NT2/D1 (cell line): ENCODE results near the gene TMEM45A.

Source experiments
- SUZ12 ChIP-seq: IDR thresholded peaks from 2 replicates; pipeline ENCODE4 v1.6.1; 2011; ENCODE audit not compliant: insufficient read length, insufficient read depth; ENCODE audit errors: extremely low read depth
- YY1 ChIP-seq: IDR thresholded peaks from 2 replicates; pipeline ENCODE4 v1.6.1; 2011; ENCODE audit not compliant: insufficient read length, insufficient read depth
- ZNF274 ChIP-seq: IDR thresholded peaks from 2 replicates; pipeline ENCODE4 v1.6.1; 2011; ENCODE audit warnings: mild to moderate bottlenecking, low read depth, low read length

DNA sequence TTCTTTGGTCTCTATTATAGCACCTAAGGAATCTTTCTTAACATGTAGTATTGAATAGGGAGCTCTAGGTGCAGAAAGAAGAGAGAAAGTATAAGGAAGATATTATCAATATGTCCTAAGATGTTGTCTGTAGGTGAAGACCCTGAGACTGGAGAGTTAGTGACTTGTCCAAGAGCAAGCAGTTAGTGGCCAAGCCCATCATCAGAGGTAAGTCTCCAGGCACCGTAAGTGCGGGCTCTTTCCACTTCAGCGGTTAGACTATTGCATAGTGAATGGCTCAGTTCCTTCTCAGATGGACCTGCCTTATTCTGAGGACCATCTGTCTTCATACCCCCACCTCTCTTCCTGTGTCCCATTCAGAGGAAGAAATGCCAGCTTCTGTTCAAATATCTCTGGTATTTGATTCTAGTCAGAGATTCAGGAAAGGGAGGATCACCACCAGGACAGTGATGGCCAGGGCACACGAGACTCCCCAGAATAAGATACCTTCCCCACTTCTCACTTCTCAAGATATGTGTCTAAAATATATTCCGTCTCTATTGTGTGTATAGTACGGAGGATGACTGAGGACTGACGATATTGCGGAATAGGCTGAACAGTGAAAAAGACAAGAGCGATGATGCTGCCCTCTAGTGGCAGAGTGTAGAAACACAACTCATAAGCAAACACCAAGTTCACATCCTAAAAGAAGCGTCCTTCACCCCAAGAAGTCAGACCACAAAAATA is 97.9 kb downstream of the TMEM45A start:
- no peak for TF ChIP-seq SUZ12
- TF ChIP-seq ZNF274, result no peak
- TF ChIP-seq YY1, result no peak
